Erythroblast (primary cell): Measurements from ENCODE around the gene CFH.

ENCODE experiments used
- GATA1 ChIP-seq: IDR thresholded peaks from 2 replicates; pipeline ENCODE4 v1.6.1; 2011; ENCODE audit warnings: low read depth, mild to moderate bottlenecking, control low read depth, low read length, moderate library complexity
- POLR2A ChIP-seq: IDR thresholded peaks from 2 replicates; pipeline ENCODE4 v1.6.1; 2011; ENCODE audit warnings: mild to moderate bottlenecking, low read length

GRCh38 chr1:196779093-196779492 is 127.2 kb downstream of the CFH start:
- no peak for TF ChIP-seq POLR2A
- no peak for TF ChIP-seq GATA1
